Lung (tissue), 12 donors: Measurements from ENCODE around the gene DOCK2. TPM values are rescaled to one million over a fixed set of nuclear protein-coding genes. Genes with fewer than 3 reads are reported as not detected.
"Not testable (repeated sequence)": the region's sequence is repeated elsewhere in the genome, so short reads cannot be mapped to it uniquely, and the experiment has no call there.

Source experiments
- ATAC-seq: fragments of 200-7000 bp; cut with Tn5 transposase; one replicate; pipeline ENCODE4 v1.9.1; 2020; ENCODE audit warnings: moderate number of reproducible peaks; ENCODE audit not compliant: insufficient read depth, low FRiP score
- DNase-seq, 3 donors: peaks; one replicate each; pipeline ENCODE4 v3.0.0-alpha.2; 2013 to 2017
- H3K27ac ChIP-seq, 2 donors: one replicate each; pipeline ENCODE4 v1.5.1; 2013; ENCODE audit warnings: mild to moderate bottlenecking in 2 of 2, moderate library complexity in 2 of 2, control low read depth in 1 of 2, inconsistent platforms in 1 of 2, low read depth in 1 of 2, low read length in 1 of 2
- H3K27me3 ChIP-seq, 3 donors: one replicate each; pipeline ENCODE4 v1.5.1; 2013; ENCODE audit warnings: low read length in 2 of 3; ENCODE audit not compliant: control insufficient read depth in 3 of 3, insufficient read depth in 3 of 3
- H3K36me3 ChIP-seq, 4 donors: one replicate each; pipeline ENCODE4 v1.5.1; 2013; ENCODE audit warnings: low read length in 4 of 4, mild to moderate bottlenecking in 1 of 4, moderate library complexity in 1 of 4; ENCODE audit not compliant: control insufficient read depth in 4 of 4, insufficient read depth in 4 of 4
- H3K4me1 ChIP-seq, 5 donors: one replicate each; pipeline ENCODE4 v1.5.1; 2013; ENCODE audit warnings: low read length in 5 of 5, mild to moderate bottlenecking in 2 of 5, moderate library complexity in 1 of 5; ENCODE audit not compliant: control insufficient read depth in 5 of 5, insufficient read depth in 5 of 5
- H3K4me3 ChIP-seq: one replicate; pipeline ENCODE4 v1.5.1; 2013; ENCODE audit warnings: mild to moderate bottlenecking, control low read depth, moderate library complexity
- H3K9ac ChIP-seq, 2 donors: one replicate each; pipeline ENCODE4 v1.5.1; 2013; ENCODE audit warnings: low read length in 2 of 2, control low read depth in 1 of 2; ENCODE audit not compliant: insufficient read depth in 1 of 2
- H3K9me3 ChIP-seq, 4 donors: one replicate each; pipeline ENCODE4 v1.5.1; 2013; ENCODE audit warnings: low read length in 3 of 4, mild to moderate bottlenecking in 1 of 4, moderate library complexity in 1 of 4; ENCODE audit not compliant: control insufficient read depth in 4 of 4, insufficient read depth in 3 of 4
- WGBS, 2 donors: extraction: QIAGEN DNeasy Blood & Tissue Kit; methylation state at CpG; one replicate each; pipeline ENCODE4 v1.1.7; 2013; 5-methylcytosine and 5-hydroxymethylcytosine counted together
- polyA plus RNA-seq, 2 donors: library from polyadenylated mRNA; stranded (reverse); fragments of 200-250 nt; gene quantifications; one replicate each; pipeline ENCODE4 v1.2.1, GENCODE V29; 2013
- total RNA-seq, 2 donors: library from RNA; depleted of rRNA in 1 of 2; stranded (reverse); fragments of >200 nt in 1 of 2; gene quantifications; one replicate each; pipeline ENCODE4 v1.2.1, GENCODE V29; 2014 to 2021
- TF ChIP-seq, protein P1 (sequence below): IDR thresholded peaks from 2 replicates; pipeline ENCODE4 v1.5.1; 2012; ENCODE audit warnings: mild to moderate bottlenecking; ENCODE audit errors: control extremely low read depth, extremely low read depth
- donor health status: control.
- donor health status: control.
- donor health status: Bipolar disorder and iron deficiency.
- donor health status: healthy.
- donor health status: DM: yes; HTN: yes; CAD: no.

Gene DOCK2
- total and polyA plus RNA-seq, 4 donors: 9.6 to 66.6 (median 43.4) TPM

- H3K9ac ChIP-seq: no peak overlapping the region
- TF ChIP-seq, protein P1, sequence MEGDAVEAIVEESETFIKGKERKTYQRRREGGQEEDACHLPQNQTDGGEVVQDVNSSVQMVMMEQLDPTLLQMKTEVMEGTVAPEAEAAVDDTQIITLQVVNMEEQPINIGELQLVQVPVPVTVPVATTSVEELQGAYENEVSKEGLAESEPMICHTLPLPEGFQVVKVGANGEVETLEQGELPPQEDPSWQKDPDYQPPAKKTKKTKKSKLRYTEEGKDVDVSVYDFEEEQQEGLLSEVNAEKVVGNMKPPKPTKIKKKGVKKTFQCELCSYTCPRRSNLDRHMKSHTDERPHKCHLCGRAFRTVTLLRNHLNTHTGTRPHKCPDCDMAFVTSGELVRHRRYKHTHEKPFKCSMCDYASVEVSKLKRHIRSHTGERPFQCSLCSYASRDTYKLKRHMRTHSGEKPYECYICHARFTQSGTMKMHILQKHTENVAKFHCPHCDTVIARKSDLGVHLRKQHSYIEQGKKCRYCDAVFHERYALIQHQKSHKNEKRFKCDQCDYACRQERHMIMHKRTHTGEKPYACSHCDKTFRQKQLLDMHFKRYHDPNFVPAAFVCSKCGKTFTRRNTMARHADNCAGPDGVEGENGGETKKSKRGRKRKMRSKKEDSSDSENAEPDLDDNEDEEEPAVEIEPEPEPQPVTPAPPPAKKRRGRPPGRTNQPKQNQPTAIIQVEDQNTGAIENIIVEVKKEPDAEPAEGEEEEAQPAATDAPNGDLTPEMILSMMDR: no peak
- DNase-seq (no peak), ATAC-seq (no peak)
- no peak overlapping the region for H3K4me3 ChIP-seq
- H3K27ac ChIP-seq: no peak overlapping the region
- no peaks in the 10 kb centered on the region for H3K9me3 ChIP-seq
- whole genome bisulfite sequencing, 2 donors: 56 to 70% methylated on average over 2 of the region's 2 CpGs
- no peaks in the 10 kb centered on the region for H3K36me3 ChIP-seq
- H3K27me3 ChIP-seq: peaks cover 0 to 2% (median 0%) of the 10 kb centered on the region in 3 donors
- peaks cover 0 to 16% (median 7%) of the 10 kb centered on the region in 5 donors for H3K4me1 ChIP-seq
Observed at GRCh38 chr5:169808118-169808581, 171.1 kb downstream of the DOCK2 start.

GRCh38 chr5:169808880-169809279, 171.8 kb downstream of the DOCK2 start:
- H3K27me3 ChIP-seq, H3K9me3 ChIP-seq, DNase-seq, H3K27ac ChIP-seq, H3K36me3 ChIP-seq, H3K4me3 ChIP-seq, H3K4me1 ChIP-seq, H3K9ac ChIP-seq, ATAC-seq: not testable (repeated sequence)
- 81 to 87% methylated on average over 3 of the region's 3 CpGs for WGBS, 2 donors

DNA sequence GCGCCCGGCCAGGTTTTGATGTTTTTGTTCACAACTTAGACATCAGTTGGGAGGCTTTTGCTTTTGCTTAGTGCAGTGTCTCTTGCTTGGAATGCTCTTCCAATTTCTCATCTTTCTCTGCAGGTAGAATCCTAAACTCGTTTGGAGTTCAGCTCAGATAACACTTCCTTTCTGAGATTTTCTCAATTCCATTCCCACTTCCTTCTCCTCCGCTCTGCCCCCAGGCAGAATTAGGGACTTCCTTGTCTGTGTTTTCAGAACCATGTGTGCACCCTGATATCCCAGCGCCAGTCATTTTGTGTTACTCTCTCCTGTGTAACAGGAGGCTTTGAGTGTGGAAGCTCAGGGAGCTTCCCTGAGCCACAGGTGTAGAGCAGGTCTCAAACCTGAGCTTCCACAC, 172.2 kb downstream of the DOCK2 start:
- 56 to 60% methylated on average over 5 of the region's 5 CpGs for WGBS, 2 donors
- Histone ChIP-seq H3K4me1 (peaks cover 0 to 5% (median 0%) of the 10 kb centered on the region in 5 donors), H3K27ac (no peak overlapping the region), H3K4me3 (no peak overlapping the region), H3K9me3 (no peaks in the 10 kb centered on the region), H3K27me3 (peaks cover 0 to under 1% (median 0%) of the 10 kb centered on the region in 3 donors), H3K36me3 (no peaks in the 10 kb centered on the region), H3K9ac (no peak overlapping the region)
- no peak for DNase-seq
- ATAC-seq: no peak
- TF ChIP-seq, protein P1: no peak

DNA sequence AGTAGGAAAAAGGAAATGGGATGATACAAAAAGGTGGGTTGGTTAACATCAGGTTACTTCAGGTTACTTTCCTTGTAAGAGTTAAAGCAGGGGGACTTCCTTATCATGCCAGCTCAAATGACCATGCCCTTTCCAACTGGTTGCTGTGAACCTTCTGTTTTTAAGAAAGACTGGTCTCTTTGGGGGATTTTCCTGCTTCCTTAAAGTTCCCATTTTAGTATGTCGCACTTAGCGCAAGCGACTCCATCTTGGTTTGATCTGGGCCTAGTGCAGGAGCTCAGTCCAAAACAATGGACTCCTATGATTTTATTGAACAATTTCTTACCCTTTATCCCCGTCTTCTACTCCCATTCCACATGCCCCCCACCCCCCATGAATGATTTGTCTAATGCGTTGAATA, 173.4 kb downstream of the DOCK2 start:
- Histone ChIP-seq H3K4me3 (no peak overlapping the region), H3K9ac (no peak overlapping the region), H3K27ac (no peak overlapping the region), H3K36me3 (no peaks in the 10 kb centered on the region), H3K9me3 (no peaks in the 10 kb centered on the region), H3K27me3 (no peaks in the 10 kb centered on the region), H3K4me1 (peaks cover 0 to 3% (median 0%) of the 10 kb centered on the region in 5 donors)
- ATAC-seq (no peak), DNase-seq (no peak)
- WGBS, 2 donors: 94 to 95% methylated on average over 5 of the region's 5 CpGs
- TF ChIP-seq, protein P1: no peak
